H1 (cell line): ENCODE measurements around the gene SLC9B2. TPM values are rescaled to one million over a fixed set of nuclear protein-coding genes. Genes with fewer than 3 reads are reported as not detected.
A peak's percentile ranks its signal among the peaks of the same experiment; 100 is the strongest.

Experiments used
- CTCF ChIA-PET: fragments of 300-600 bp; sonication (Branson Sonifier 250); formaldehyde crosslinking; loops from one replicate; lab custom pipeline; 2021; ENCODE audit not compliant: partially characterized antibody; lab: Charles Lee
- POLR2A ChIA-PET: fragments of 300-600 bp; sonication (Branson Sonifier 250); formaldehyde crosslinking; loops from one replicate; lab custom pipeline; 2021; ENCODE audit warnings: inconsistent platforms; ENCODE audit not compliant: partially characterized antibody; lab: Charles Lee
- DNase-seq, 2 experiments: peaks; one replicate each; pipeline versions ENCODE4 v3.0.0 to v3.0.0-alpha.2; 2010 to 2022; ENCODE audit warnings: low spot score in 2 of 2, low read depth in 1 of 2, mixed read lengths in 1 of 2
- FAIRE-seq: peaks from 2 replicates; lab custom pipeline; 2011; peaks lifted over from hg19 to GRCh38; lab: Jason Lieb, UNC
- H2AFZ ChIP-seq: 2 replicates; pipeline ENCODE4 v1.8.1; 2012; ENCODE audit warnings: low read length, inconsistent platforms
- H2AK5ac ChIP-seq: 2 replicates; pipeline ENCODE4 v1.6.1; 2013; ENCODE audit warnings: low read depth, low read length
- H2BK120ac ChIP-seq: replicated peaks from 2 replicates; pipeline ENCODE3; 2013; ENCODE audit warnings: low read depth, low read length, inconsistent platforms
- H2BK12ac ChIP-seq: 2 replicates; pipeline ENCODE4 v1.6.1; 2013; ENCODE audit warnings: low read depth, low read length
- H2BK15ac ChIP-seq: 2 replicates; pipeline ENCODE4 v1.6.1; 2013; ENCODE audit warnings: low read length
- H2BK20ac ChIP-seq: 2 replicates; pipeline ENCODE4 v1.6.1; 2013; ENCODE audit warnings: low read length
- H2BK5ac ChIP-seq: 2 replicates; pipeline ENCODE4 v1.6.1; 2013; ENCODE audit warnings: low read depth, low read length
- H3K14ac ChIP-seq: 2 replicates; pipeline ENCODE4 v1.6.1; 2013; ENCODE audit warnings: inconsistent platforms; ENCODE audit not compliant: insufficient read length
- H3K18ac ChIP-seq: 2 replicates; pipeline ENCODE4 v1.6.1; 2013; ENCODE audit warnings: low read length; ENCODE audit errors: extremely low read depth
- H3K23ac ChIP-seq: 2 replicates; pipeline ENCODE4 v1.6.1; 2013; ENCODE audit warnings: inconsistent platforms; ENCODE audit not compliant: insufficient read length
- H3K23me2 ChIP-seq: 2 replicates; pipeline ENCODE4 v1.6.1; 2013; ENCODE audit warnings: low read depth, low read length
- H3K27ac ChIP-seq: 2 replicates; pipeline ENCODE4 v1.6.1; 2011; ENCODE audit warnings: low read depth, low read length, inconsistent platforms
- H3K27me3 ChIP-seq, 4 experiments: replicated peaks in 1 of 4; 1 replicate in 1 of 4; 2 replicates in 3 of 4; pipeline versions ENCODE4 v1.6.1 to v1.8.1; 2011 to 2013; ENCODE audit warnings: low read length in 3 of 4, mild to moderate bottlenecking in 3 of 4, inconsistent platforms in 2 of 4, mixed read lengths in 2 of 4, moderate library complexity in 1 of 4; ENCODE audit not compliant: control insufficient read depth in 3 of 4, insufficient read depth in 3 of 4; ENCODE audit errors: extremely low read depth in 1 of 4
- H3K36me3 ChIP-seq, 4 experiments: 2 replicates each; pipeline versions ENCODE4 v1.6.1 to v1.8.1; 2011 to 2013; ENCODE audit warnings: mild to moderate bottlenecking in 4 of 4, low read length in 3 of 4, moderate library complexity in 2 of 4, control low read depth in 1 of 4, inconsistent platforms in 1 of 4; ENCODE audit not compliant: insufficient read depth in 4 of 4, control insufficient read depth in 2 of 4
- H3K4ac ChIP-seq: replicated peaks from 2 replicates; pipeline ENCODE3; 2013; ENCODE audit warnings: low read length, low read depth, mixed read lengths, inconsistent platforms; ENCODE audit not compliant: insufficient read length
- H3K4me1 ChIP-seq, 4 experiments: replicated peaks in 1 of 4; 1 replicate in 1 of 4; 2 replicates in 3 of 4; pipeline versions ENCODE4 v1.6.1 to v1.8.1; 2011 to 2013; ENCODE audit warnings: low read length in 3 of 4, inconsistent platforms in 2 of 4, mixed read lengths in 1 of 4; ENCODE audit not compliant: insufficient read depth in 4 of 4, control insufficient read depth in 3 of 4
- H3K4me2 ChIP-seq, 2 experiments: 2 replicates each; pipeline versions ENCODE4 v1.6.1 to v1.8.1; 2011 to 2013; ENCODE audit warnings: low read depth in 2 of 2, low read length in 2 of 2, control low read depth in 1 of 2, inconsistent platforms in 1 of 2, mild to moderate bottlenecking in 1 of 2; ENCODE audit not compliant: insufficient read depth in 1 of 2
- H3K4me3 ChIP-seq, 4 experiments: fragments of 200-600, 300-600 bp in 1 of 4; sonication (generic), shearing (Covaris generic), sonication (Bioruptor Twin) in 1 of 4; 2 replicates each; pipeline versions ENCODE4 v1.5.1 to v1.8.1; 2011 to 2016; ENCODE audit warnings: low read length in 4 of 4, low read depth in 3 of 4, control low read depth in 2 of 4, inconsistent platforms in 2 of 4, mild to moderate bottlenecking in 2 of 4, mixed read lengths in 1 of 4, moderate library complexity in 1 of 4; ENCODE audit not compliant: insufficient read depth in 2 of 4; ENCODE audit errors: extremely low read depth in 1 of 4
- H3K56ac ChIP-seq: replicated peaks from 2 replicates; pipeline ENCODE3; 2013; ENCODE audit warnings: low read depth, mild to moderate bottlenecking, mixed read lengths, low read length, inconsistent platforms; ENCODE audit not compliant: insufficient read length
- H3K79me1 ChIP-seq: 2 replicates; pipeline ENCODE4 v1.6.1; 2013; ENCODE audit warnings: low read depth, low read length, control low read depth
- H3K79me2 ChIP-seq, 2 experiments: 2 replicates each; pipeline versions ENCODE4 v1.6.1 to v1.8.1; 2012 to 2013; ENCODE audit warnings: low read length in 2 of 2, mild to moderate bottlenecking in 2 of 2, inconsistent platforms in 1 of 2; ENCODE audit not compliant: insufficient read depth in 2 of 2, control insufficient read depth in 1 of 2
- H3K9ac ChIP-seq, 4 experiments: replicated peaks in 1 of 4; 1 replicate in 1 of 4; 2 replicates in 3 of 4; pipeline versions ENCODE4 v1.6.1 to v1.8.1; 2011 to 2013; ENCODE audit warnings: low read depth in 3 of 4, low read length in 3 of 4, control low read depth in 2 of 4, mild to moderate bottlenecking in 2 of 4, moderate library complexity in 2 of 4, inconsistent platforms in 1 of 4; ENCODE audit errors: extremely low read depth in 1 of 4
- H3K9me3 ChIP-seq, 2 experiments: 2 replicates each; pipeline versions ENCODE4 v1.6.1 to v1.8.1; 2012 to 2013; ENCODE audit warnings: mild to moderate bottlenecking in 2 of 2, moderate library complexity in 2 of 2, control low read depth in 1 of 2, inconsistent platforms in 1 of 2, low read depth in 1 of 2, low read length in 1 of 2, mixed read lengths in 1 of 2; ENCODE audit not compliant: insufficient read depth in 2 of 2
- H4K20me1 ChIP-seq, 2 experiments: replicated peaks in 1 of 2; 2 replicates each; pipeline versions ENCODE3 to v1.8.1; 2011 to 2013; ENCODE audit warnings: inconsistent platforms in 2 of 2, low read length in 2 of 2, mild to moderate bottlenecking in 1 of 2; ENCODE audit not compliant: insufficient read depth in 2 of 2, control insufficient read depth in 1 of 2
- H4K5ac ChIP-seq: 2 replicates; pipeline ENCODE4 v1.6.1; 2013; ENCODE audit warnings: low read length, low read depth, mixed read lengths, inconsistent platforms; ENCODE audit not compliant: insufficient read length
- H4K8ac ChIP-seq: 2 replicates; pipeline ENCODE4 v1.8.0; 2013; ENCODE audit warnings: mild to moderate bottlenecking, moderate library complexity, low read length, inconsistent platforms; ENCODE audit not compliant: insufficient read depth; ENCODE audit errors: extremely low read depth
- H4K91ac ChIP-seq: replicated peaks from 2 replicates; pipeline ENCODE3; 2013; ENCODE audit warnings: low read length, mixed read lengths, inconsistent platforms; ENCODE audit not compliant: insufficient read length
- EP300 ChIP-seq, 2 experiments: IDR thresholded peaks; 1 replicate in 1 of 2; 2 replicates in 1 of 2; pipeline ENCODE4 v1.6.1; 2011 to 2012; ENCODE audit warnings: low read depth in 2 of 2, low read length in 2 of 2, mild to moderate bottlenecking in 2 of 2, borderline replicate concordance in 1 of 2, inconsistent platforms in 1 of 2, moderate library complexity in 1 of 2
- PHF8 ChIP-seq: fragments of 200-600 bp; sonication (generic); conservative IDR thresholded peaks from 2 replicates; pipeline ENCODE4 v1.7.1; 2012; ENCODE audit warnings: low read depth, mild to moderate bottlenecking, inconsistent platforms, low read length, moderate library complexity
- POLR2AphosphoS5 ChIP-seq: IDR thresholded peaks from 2 replicates; pipeline ENCODE4 v1.6.1; 2011; ENCODE audit warnings: low read depth, low read length
- RAD21 ChIP-seq, 2 experiments: IDR thresholded peaks in 1 of 2; conservative IDR thresholded peaks in 1 of 2; 2 replicates each; pipeline ENCODE4 v1.6.1; 2011; ENCODE audit warnings: low read depth in 2 of 2, low read length in 2 of 2, improper control_type of control experiment in 1 of 2, inconsistent platforms in 1 of 2, mild to moderate bottlenecking in 1 of 2, moderate library complexity in 1 of 2
- TEAD4 ChIP-seq: IDR thresholded peaks from 2 replicates; pipeline ENCODE4 v1.6.1; 2012; ENCODE audit warnings: low read depth, low read length, inconsistent platforms, mixed read lengths
- YY1 ChIP-seq: IDR thresholded peaks from 2 replicates; pipeline ENCODE4 v1.6.1; 2011; ENCODE audit warnings: low read depth, mild to moderate bottlenecking, low read length
- WGBS, 2 experiments: shearing (Covaris generic) in 1 of 2; methylation state at CpG; one replicate each; pipeline versions ENCODE4 v1.1.6 to v1.1.7; 2013 to 2015; ENCODE audit warnings: low lambda C conversion rate in 2 of 2, mixed read lengths in 2 of 2, inconsistent platforms in 1 of 2, low coverage in 1 of 2, missing lambda C conversion rate in 1 of 2; ENCODE audit not compliant: insufficient replicate concordance in 2 of 2, insufficient coverage in 1 of 2, insufficient read length in 1 of 2; ENCODE audit errors: extremely low coverage in 1 of 2, missing lambda C conversion rate in 1 of 2; 5-methylcytosine and 5-hydroxymethylcytosine counted together
- polyA plus RNA-seq, 7 experiments: library from polyadenylated mRNA; depleted of rRNA in 3 of 7; stranded (reverse) in 5 of 7; unstranded in 2 of 7; fragments of >200 nt in 5 of 7; fragments of 200-250 nt in 2 of 7; gene quantifications; 1 replicate in 5 of 7; 2 replicates in 1 of 7; 4 replicates in 1 of 7; pipeline versions ENCODE4 v1.2.1 to v1.2.3, GENCODE V29; 2011 to 2013; ENCODE audit warnings: missing spikeins in 2 of 7, mixed read lengths in 2 of 7
- total RNA-seq: library from RNA; stranded (reverse); fragmentation: NEBNext Ultra II Directional; extraction: Animal tissue kit (Norgen Biotek cat#: 25700); gene quantifications from 2 replicates; pipeline ENCODE4 v1.2.1, GENCODE V29; 2021

SLC9B2 gene
- total and polyA plus RNA-seq, 2 of the 8 experiments (the other 6 are each of a cell fraction or from before 2014, with no cell fraction given) = 3.2 to 5.2 TPM

- Histone ChIP-seq H3K56ac (no peak within 1 kb of the TSS), H4K8ac (no peak within 1 kb of the TSS), H3K36me3 (no peaks in the 10 kb centered on the region), H3K4ac (no peak within 1 kb of the TSS), H3K9me3 (no peaks in the 10 kb centered on the region), H3K79me1 (no peaks in the 10 kb centered on the region; the same call in 1 of the 2 replicates), H2BK5ac (no peak within 1 kb of the TSS), H2BK15ac (no peak within 1 kb of the TSS), H3K79me2 (no peaks in the 10 kb centered on the region), H3K4me1 (no peaks in the 10 kb centered on the region), H2BK120ac (no peak within 1 kb of the TSS), H3K23me2 (0 out of 2 replicates have a peak, but pooled peaks cover 5% of the 10 kb centered on the region), H2AK5ac (no peak within 1 kb of the TSS), H3K4me3 (peak within 1 kb of the TSS; percentile 32 to 76 (median 44)), H3K27ac (no peak within 1 kb of the TSS), H3K14ac (no peak within 1 kb of the TSS), H3K27me3 (no peaks in the 10 kb centered on the region), H3K23ac (no peak within 1 kb of the TSS), H3K9ac (peak within 1 kb of the TSS in 2 of 4 experiments; percentile 26 to 50; a peak in 3 of 7 replicates), H2BK12ac (no peak within 1 kb of the TSS), H4K20me1 (no peaks in the 10 kb centered on the region), H3K4me2 (peak within 1 kb of the TSS; percentile 24 to 64), H2BK20ac (no peak within 1 kb of the TSS), H4K91ac (no peak within 1 kb of the TSS), H3K18ac (no peak within 1 kb of the TSS), H2AFZ (peak within 1 kb of the TSS; percentile 82), H4K5ac (no peak within 1 kb of the TSS)
- WGBS, 2 experiments = 15% methylated on average over 11 of the region's 11 CpGs; no CpG with 5 or more reads in 1 of the 2 experiments
- DNase-seq (peak in 1 of 2 experiments; percentile 27), FAIRE-seq (peak; percentile 98)
- ChIA-PET POLR2A (interaction anchor here (1.1 to 1.6 kb wide), 3 partner anchors 12 to 848 kb away, joined by 3 to 8 read pairs (median 3); no protein-coding TSS in a partner anchor), CTCF (interaction anchor here (0.6 to 5.2 kb wide), 19 partner anchors 9 to 815 kb away, joined by 3 to 51 read pairs (median 4); no protein-coding TSS in a partner anchor)
- TF ChIP-seq EP300 (IDR thresholded peaks at IDR 0.05; ENCODE audit: borderline replicate concordance in 1 of 2, low read depth in 2 of 2, low read length in 2 of 2) (no peak), PHF8 (0 out of 2 replicates have a peak, but pooled peaks have one; percentile 31), YY1 (peak; percentile 62; the same call in 1 of the 2 replicates), RAD21 (IDR thresholded peaks at IDR 0.05 in 1 of 2, conservative IDR thresholded peaks at IDR 0.05 in 1 of 2; ENCODE audit: low read depth in 2 of 2, low read length in 2 of 2) (peak; percentile 75 to 78), POLR2AphosphoS5 (peak; percentile 66), TEAD4 (peak; percentile 77)
Measured at GRCh38 chr4:103099691-103100392, 23.3 kb upstream of the SLC9B2 start, which contains the start of gene BDH2. Gene BDH2, minus strand, starts transcription at chr4:103099834. Its CDS starts 3,580 bp downstream, at chr4:103096254.
